Type B pancreatic cell (in vitro differentiated cells): ENCODE results near the gene STAG1. TPM values are rescaled to one million over a fixed set of nuclear protein-coding genes. Genes with fewer than 3 reads are reported as not detected.
"Not testable (repeated sequence)": the region's sequence is repeated elsewhere in the genome, so short reads cannot be mapped to it uniquely, and the experiment has no call there.

Source experiments
- DNase-seq: peaks from one replicate; pipeline ENCODE4 v3.0.0; 2021; ENCODE audit warnings: mixed read lengths; ENCODE audit not compliant: unreplicated experiment; ENCODE audit errors: extremely low spot score
- H3K27ac Mint-ChIP-seq: 2 replicates; pipeline ENCODE4 v1.8.0; 2021; ENCODE audit warnings: mild to moderate bottlenecking, mixed read lengths
- H3K27me3 Mint-ChIP-seq: 2 replicates; pipeline ENCODE4 v1.8.0; 2021; ENCODE audit warnings: mixed read lengths
- H3K36me3 Mint-ChIP-seq: 2 replicates; pipeline ENCODE4 v1.8.0; 2021; ENCODE audit warnings: mixed read lengths
- H3K4me1 Mint-ChIP-seq: one replicate; pipeline ENCODE4 v1.8.0; 2021; ENCODE audit warnings: mixed read lengths; ENCODE audit not compliant: unreplicated experiment
- H3K4me3 Mint-ChIP-seq: 2 replicates; pipeline ENCODE4 v1.8.0; 2021; ENCODE audit warnings: mild to moderate bottlenecking, mixed read lengths
- H3K9me3 Mint-ChIP-seq: 2 replicates; pipeline ENCODE4 v1.8.0; 2021; ENCODE audit warnings: mixed read lengths
- CTCF ChIP-seq: fragments of 200-600 bp; sonication (generic); conservative IDR thresholded peaks from 2 replicates; pipeline ENCODE4 v1.5.0; 2021; ENCODE audit warnings: antibody characterized with exemption, mild to moderate bottlenecking
- total RNA-seq: library from RNA; stranded (reverse); gene quantifications from 2 replicates; pipeline ENCODE4 v1.2.1, GENCODE V29; 2021; ENCODE audit warnings: low replicate concordance

Gene STAG1
- total RNA-seq, 1 donor from 2014 or later = 45.5 TPM

GRCh38 chr3:136651581-136651980 is 100.6 kb downstream of the STAG1 start:
- Mint-ChIP-seq H3K36me3 (peaks cover 20% of the 10 kb centered on the region), H3K27ac (no peak overlapping the region)

GRCh38 chr3:136650461-136650860 is 101.7 kb downstream of the STAG1 start:
- H3K27ac Mint-ChIP-seq = no peak overlapping the region
- DNase-seq = no peak
- TF ChIP-seq CTCF = no peak
- H3K27me3 Mint-ChIP-seq = no peaks in the 10 kb centered on the region
- H3K9me3 Mint-ChIP-seq = peaks cover 14% of the 10 kb centered on the region
- H3K4me1 Mint-ChIP-seq = no peaks in the 10 kb centered on the region
- H3K36me3 Mint-ChIP-seq = peaks cover 20% of the 10 kb centered on the region
- H3K4me3 Mint-ChIP-seq = no peak overlapping the region

More at GRCh38 chr3:136651581-136651980, 100.6 kb downstream of the STAG1 start:
- Mint-ChIP-seq H3K27me3 (no peaks in the 10 kb centered on the region), H3K4me3 (no peak overlapping the region), H3K4me1 (no peaks in the 10 kb centered on the region), H3K9me3 (peaks cover 10% of the 10 kb centered on the region)
- no peak for TF ChIP-seq CTCF
- no peak for DNase-seq

- peaks cover 4% of the 10 kb centered on the region for H3K9me3 Mint-ChIP-seq
- H3K4me1 Mint-ChIP-seq = peaks cover 5% of the 10 kb centered on the region
- no peaks in the 10 kb centered on the region for H3K27me3 Mint-ChIP-seq
- no peak for TF ChIP-seq CTCF
- no peak overlapping the region for H3K27ac Mint-ChIP-seq
- no peak overlapping the region for H3K4me3 Mint-ChIP-seq
- peaks cover 5% of the 10 kb centered on the region for H3K36me3 Mint-ChIP-seq
- DNase-seq = no peak
Measured at GRCh38 chr3:136645915-136646314, 106.3 kb downstream of the STAG1 start.

- no peak for TF ChIP-seq CTCF
- no peaks in the 10 kb centered on the region for H3K27me3 Mint-ChIP-seq
- H3K4me1 Mint-ChIP-seq = peaks cover 5% of the 10 kb centered on the region
- no peak for DNase-seq
- no peak overlapping the region for H3K4me3 Mint-ChIP-seq
- peaks cover 4% of the 10 kb centered on the region for H3K36me3 Mint-ChIP-seq
- peaks cover 4% of the 10 kb centered on the region for H3K9me3 Mint-ChIP-seq
- no peak overlapping the region for H3K27ac Mint-ChIP-seq
Measured at GRCh38 chr3:136644212-136644611, 108.0 kb downstream of the STAG1 start.

- H3K27ac Mint-ChIP-seq, H3K4me3 Mint-ChIP-seq, H3K9me3 Mint-ChIP-seq, H3K4me1 Mint-ChIP-seq, H3K27me3 Mint-ChIP-seq, DNase-seq, H3K36me3 Mint-ChIP-seq: not testable (repeated sequence)
Measured at GRCh38 chr3:136643380-136643779, 108.8 kb downstream of the STAG1 start.

- no peak for DNase-seq
Measured at GRCh38 chr3:136642711-136643110, 109.5 kb downstream of the STAG1 start.

More at GRCh38 chr3:136642711-136643110, 109.5 kb downstream of the STAG1 start:
- H3K4me1 Mint-ChIP-seq = peaks cover 5% of the 10 kb centered on the region
- no peak overlapping the region for H3K27ac Mint-ChIP-seq
- no peak for TF ChIP-seq CTCF
- H3K9me3 Mint-ChIP-seq = peaks cover 4% of the 10 kb centered on the region
- H3K27me3 Mint-ChIP-seq = no peaks in the 10 kb centered on the region
- H3K4me3 Mint-ChIP-seq = no peak overlapping the region
- peaks cover 4% of the 10 kb centered on the region for H3K36me3 Mint-ChIP-seq
